Activated naive CD8-positive, alpha-beta T cell treated with anti-CD3 and anti-CD28 coated beads, Interleukin-2, amount 10 ng/mL, durations not matched to agents 7 days and 5 days (primary cell): Measurements from ENCODE around the gene MRPL37. TPM values are rescaled to one million over a fixed set of nuclear protein-coding genes. Genes with fewer than 3 reads are reported as not detected.
A peak's percentile ranks its signal among the peaks of the same experiment; 100 is the strongest.
"Not testable (repeated sequence)": the region's sequence is repeated elsewhere in the genome, so short reads cannot be mapped to it uniquely, and the experiment has no call there.

ENCODE experiments used
- ATAC-seq: fragments of 150-1000 bp; cut with Tn5 transposase; one replicate; pipeline ENCODE4 v1.10.0; 2021; ENCODE audit warnings: low read depth, moderate library complexity
- POLR2A ChIA-PET: fragments of 350-600 bp; sonication (Branson Sonifier 250); formaldehyde crosslinking; loops from one replicate; lab custom pipeline; 2021; ENCODE audit warnings: antibody characterized with exemption; lab: Charles Lee
- DNase-seq: peaks from one replicate; pipeline ENCODE4 v3.0.0; 2021
- H3K27ac Mint-ChIP-seq: one replicate; pipeline ENCODE4 v1.8.0; 2022; ENCODE audit warnings: mild to moderate bottlenecking, mixed read lengths
- H3K27me3 Mint-ChIP-seq: one replicate; pipeline ENCODE4 v1.8.0; 2022; ENCODE audit warnings: mild to moderate bottlenecking, moderate library complexity, mixed read lengths
- H3K36me3 Mint-ChIP-seq: one replicate; pipeline ENCODE4 v1.8.0; 2021; ENCODE audit warnings: mild to moderate bottlenecking, mixed read lengths
- H3K4me1 Mint-ChIP-seq: one replicate; pipeline ENCODE4 v1.8.0; 2021; ENCODE audit warnings: mixed read lengths
- H3K4me3 Mint-ChIP-seq: one replicate; pipeline ENCODE4 v1.8.0; 2022; ENCODE audit warnings: mild to moderate bottlenecking, moderate library complexity, mixed read lengths
- H3K9me3 Mint-ChIP-seq: one replicate; pipeline ENCODE4 v1.8.0; 2021; ENCODE audit warnings: mixed read lengths
- total RNA-seq, 2 experiments: library from RNA; stranded (reverse); gene quantifications; one replicate each; pipeline ENCODE4 v1.2.3, GENCODE V29; 2021

Gene MRPL37
- total RNA-seq, 2 experiments from 2014 or later: 71.8 to 81.6 TPM

DNA sequence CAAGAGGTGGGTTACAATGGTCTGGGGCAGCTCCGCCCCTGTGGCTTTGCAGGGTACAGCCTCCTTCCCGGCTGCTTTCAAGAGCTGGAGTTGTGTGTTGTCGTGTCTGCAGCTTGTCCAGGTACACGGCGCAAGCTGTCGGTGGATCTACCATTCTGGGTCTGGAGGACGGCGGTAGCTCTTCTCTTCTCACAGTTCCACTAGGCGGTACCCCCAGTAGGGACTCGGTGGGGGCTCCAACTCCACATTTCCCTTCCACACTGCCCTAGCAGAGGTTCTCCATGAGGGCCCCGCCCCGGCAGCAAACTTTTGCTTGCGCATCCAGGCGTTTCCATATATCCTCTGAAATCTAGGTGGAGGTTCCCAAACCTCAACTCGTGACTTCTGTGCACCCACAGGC is 34.8 kb upstream of the MRPL37 start:
- POLR2A ChIA-PET: no interaction called here
- H3K4me3 Mint-ChIP-seq: no peak overlapping the region
- no peaks in the 10 kb centered on the region for H3K4me1 Mint-ChIP-seq
- H3K36me3 Mint-ChIP-seq: no peaks in the 10 kb centered on the region
- DNase-seq (no peak), ATAC-seq (no peak)
- no peak overlapping the region for H3K27ac Mint-ChIP-seq
- no peaks in the 10 kb centered on the region for H3K9me3 Mint-ChIP-seq
- H3K27me3 Mint-ChIP-seq: no peaks in the 10 kb centered on the region

GRCh38 chr1:54166357-54166756 is 33.6 kb upstream of the MRPL37 start:
- POLR2A ChIA-PET, H3K27me3 Mint-ChIP-seq, ATAC-seq, H3K36me3 Mint-ChIP-seq, H3K27ac Mint-ChIP-seq, H3K4me3 Mint-ChIP-seq, H3K4me1 Mint-ChIP-seq, H3K9me3 Mint-ChIP-seq, DNase-seq: not testable (repeated sequence)

GRCh38 chr1:54167422-54168139 is 32.4 kb upstream of the MRPL37 start:
- H3K27ac Mint-ChIP-seq: no peak overlapping the region

DNA sequence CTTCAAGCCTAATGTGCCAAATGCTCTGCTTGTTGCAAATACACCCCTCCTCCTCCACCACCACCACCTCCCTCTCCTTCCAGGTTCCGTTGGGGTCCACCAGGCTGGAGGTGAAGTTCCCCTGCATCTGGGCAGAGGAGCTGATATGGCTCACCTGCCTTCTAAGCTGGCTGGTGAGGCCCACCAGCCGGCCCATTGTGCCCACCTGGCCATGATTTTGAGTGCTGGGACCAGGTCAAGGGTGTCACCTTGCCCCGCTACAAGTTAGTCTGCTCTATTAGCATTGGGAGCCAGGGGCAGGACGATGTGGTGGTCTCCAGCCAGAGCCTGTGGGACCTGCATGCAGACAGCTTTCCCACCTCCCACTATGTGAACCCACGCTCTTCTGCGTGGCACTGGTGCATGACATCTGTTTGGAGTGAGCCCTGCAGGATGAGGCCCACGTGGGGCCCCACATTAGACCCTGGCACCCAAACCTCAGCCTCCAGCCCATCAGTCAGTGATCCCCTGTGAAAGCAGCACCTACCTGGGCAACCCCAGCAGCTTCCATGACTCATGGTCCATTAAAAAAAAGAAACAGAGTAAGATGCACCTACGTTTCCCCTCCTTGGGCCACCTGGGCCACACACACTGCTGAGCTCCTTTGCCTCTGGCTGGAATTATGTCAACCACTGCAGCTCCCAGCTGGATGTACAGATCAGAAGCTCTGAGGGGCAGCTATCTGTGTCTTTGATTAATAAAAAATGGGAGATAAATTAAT is 31.6 kb upstream of the MRPL37 start:
- Mint-ChIP-seq H3K4me3 (no peak overlapping the region), H3K4me1 (peaks cover 10% of the 10 kb centered on the region), H3K9me3 (no peaks in the 10 kb centered on the region), H3K27me3 (no peaks in the 10 kb centered on the region), H3K36me3 (peaks cover 3% of the 10 kb centered on the region), H3K27ac (no peak overlapping the region)
- no peak for ATAC-seq
- DNase-seq: no peak
- POLR2A ChIA-PET: no interaction called here

More at GRCh38 chr1:54167422-54168139, 32.4 kb upstream of the MRPL37 start:
- ATAC-seq: no peak
- no peaks in the 10 kb centered on the region for H3K9me3 Mint-ChIP-seq
- no peak overlapping the region for H3K4me3 Mint-ChIP-seq
- no peak for DNase-seq
- no peaks in the 10 kb centered on the region for H3K27me3 Mint-ChIP-seq
- peaks cover 5% of the 10 kb centered on the region for H3K4me1 Mint-ChIP-seq
- H3K36me3 Mint-ChIP-seq: peaks cover 3% of the 10 kb centered on the region
- POLR2A ChIA-PET: no interaction called here

DNA sequence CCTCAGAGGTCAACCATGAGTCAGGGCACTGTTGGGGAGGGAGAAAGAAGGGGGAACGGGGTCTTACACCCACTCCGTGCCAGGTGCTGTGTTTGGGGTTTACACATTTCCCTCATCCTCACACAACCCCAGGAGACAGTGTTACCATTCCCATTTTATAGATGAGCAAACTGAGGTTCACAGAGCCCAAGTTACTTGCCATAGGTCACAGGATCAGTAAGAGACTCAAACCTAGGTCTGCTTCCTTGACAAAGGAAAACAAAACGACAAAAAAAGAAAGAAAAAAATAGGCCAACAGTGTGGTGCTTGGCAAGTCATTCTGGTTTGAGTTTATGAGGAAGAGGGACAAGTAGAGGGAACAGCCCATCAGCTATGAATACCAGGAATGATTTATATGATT is 30.9 kb upstream of the MRPL37 start:
- Mint-ChIP-seq H3K4me3 (no peak overlapping the region), H3K4me1 (peaks cover 16% of the 10 kb centered on the region), H3K9me3 (no peaks in the 10 kb centered on the region), H3K27me3 (no peaks in the 10 kb centered on the region), H3K27ac (no peak overlapping the region), H3K36me3 (peaks cover 3% of the 10 kb centered on the region)
- no peak for ATAC-seq
- DNase-seq: no peak
- POLR2A ChIA-PET: no interaction called here

GRCh38 chr1:54171016-54171415 is 29.0 kb upstream of the MRPL37 start:
- no peak overlapping the region for H3K27ac Mint-ChIP-seq
- H3K4me1 Mint-ChIP-seq: peaks cover 18% of the 10 kb centered on the region
- no peak for DNase-seq
- POLR2A ChIA-PET: no interaction called here
- no peaks in the 10 kb centered on the region for H3K9me3 Mint-ChIP-seq
- no peaks in the 10 kb centered on the region for H3K27me3 Mint-ChIP-seq
- ATAC-seq: no peak
- H3K4me3 Mint-ChIP-seq: no peak overlapping the region
- peaks cover 3% of the 10 kb centered on the region for H3K36me3 Mint-ChIP-seq

- Mint-ChIP-seq H3K9me3 (no peaks in the 10 kb centered on the region), H3K4me3 (no peak overlapping the region), H3K4me1 (peaks cover 18% of the 10 kb centered on the region), H3K36me3 (peaks cover 3% of the 10 kb centered on the region), H3K27me3 (no peaks in the 10 kb centered on the region), H3K27ac (no peak overlapping the region)
- POLR2A ChIA-PET: no interaction called here
- DNase-seq: no peak
- ATAC-seq: no peak
These were observed 28.4 kb upstream of the MRPL37 start for GRCh38 chr1:54171606-54172005.

GRCh38 chr1:54172614-54173599 is 27.1 kb upstream of the MRPL37 start:
- no peaks in the 10 kb centered on the region for H3K27me3 Mint-ChIP-seq
- POLR2A ChIA-PET: interaction anchor here (0.5 to 1.4 kb wide), 2 partner anchors 10 to 27 kb away, joined by 3 read pairs; partner anchors contain the start of genes CYB5RL and MRPL37
- H3K36me3 Mint-ChIP-seq: peaks cover 3% of the 10 kb centered on the region
- no peak overlapping the region for H3K27ac Mint-ChIP-seq
- DNase-seq: no peak
- H3K9me3 Mint-ChIP-seq: no peaks in the 10 kb centered on the region
- H3K4me1 Mint-ChIP-seq: peaks cover 18% of the 10 kb centered on the region
- ATAC-seq: no peak
- H3K4me3 Mint-ChIP-seq: no peak overlapping the region

DNA sequence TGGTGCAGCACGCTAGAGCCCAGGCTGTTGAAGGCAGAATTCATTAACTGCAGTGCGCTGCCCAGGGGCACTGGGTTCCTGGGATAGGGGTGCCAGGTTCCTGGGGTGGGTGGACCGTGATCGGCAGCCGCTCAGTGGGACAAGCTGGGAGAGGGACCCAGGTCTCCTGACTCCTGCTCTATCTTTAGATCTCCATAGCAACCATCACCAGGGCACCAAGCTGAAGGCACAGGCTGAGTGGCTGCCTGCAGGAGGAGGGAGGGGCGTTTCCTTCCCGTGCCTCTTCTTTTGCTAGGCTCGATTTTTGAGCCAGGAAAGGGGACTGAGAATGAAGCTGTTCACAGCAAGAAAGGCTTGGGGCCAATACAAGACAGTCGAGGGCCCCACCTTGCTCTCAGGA is 26.3 kb upstream of the MRPL37 start:
- H3K4me1 Mint-ChIP-seq: peaks cover 18% of the 10 kb centered on the region
- DNase-seq (no peak), ATAC-seq (peak; percentile 76)
- POLR2A ChIA-PET: interaction anchor here (0.5 to 1.4 kb wide), 2 partner anchors 9 to 26 kb away, joined by 3 read pairs; partner anchors contain the start of genes CYB5RL and MRPL37
- H3K4me3 Mint-ChIP-seq: no peak overlapping the region
- H3K27me3 Mint-ChIP-seq: no peaks in the 10 kb centered on the region
- H3K9me3 Mint-ChIP-seq: no peaks in the 10 kb centered on the region
- peaks cover 5% of the 10 kb centered on the region for H3K36me3 Mint-ChIP-seq
- no peak overlapping the region for H3K27ac Mint-ChIP-seq

DNA sequence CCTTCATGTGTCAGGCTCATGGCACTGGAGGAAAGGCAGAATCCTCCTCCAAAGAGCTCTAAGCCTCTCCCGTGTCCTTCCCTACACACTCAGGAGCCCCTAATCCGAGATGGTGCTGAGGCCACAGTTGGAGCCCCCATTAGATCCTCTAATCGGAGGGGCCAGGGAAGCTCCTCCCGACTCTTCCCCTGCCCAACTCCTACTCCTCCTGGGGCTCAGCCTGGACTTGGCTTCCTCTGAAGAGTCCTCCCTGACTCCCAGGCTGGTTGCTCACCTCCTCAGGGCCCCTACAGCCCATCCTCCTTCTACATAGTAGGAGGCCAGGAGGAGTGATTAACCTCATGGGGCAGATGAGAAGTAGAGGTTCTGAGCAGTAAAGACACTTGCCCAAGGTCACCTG is 25.9 kb upstream of the MRPL37 start:
- Mint-ChIP-seq H3K27me3 (no peaks in the 10 kb centered on the region), H3K36me3 (peaks cover 5% of the 10 kb centered on the region), H3K9me3 (no peaks in the 10 kb centered on the region), H3K4me1 (peaks cover 18% of the 10 kb centered on the region), H3K4me3 (no peak overlapping the region), H3K27ac (peak overlapping the region; percentile 65)
- DNase-seq (no peak), ATAC-seq (no peak)
- POLR2A ChIA-PET: interaction anchor here (1.4 kb wide), 1 partner anchor 26 kb away, joined by 3 read pairs; the partner anchor contains the start of genes CYB5RL and MRPL37

- H3K4me3 Mint-ChIP-seq: no peak overlapping the region
- H3K9me3 Mint-ChIP-seq: no peaks in the 10 kb centered on the region
- POLR2A ChIA-PET: no interaction called here
These were observed 23.2 kb upstream of the MRPL37 start for GRCh38 chr1:54176621-54177327.

DNA sequence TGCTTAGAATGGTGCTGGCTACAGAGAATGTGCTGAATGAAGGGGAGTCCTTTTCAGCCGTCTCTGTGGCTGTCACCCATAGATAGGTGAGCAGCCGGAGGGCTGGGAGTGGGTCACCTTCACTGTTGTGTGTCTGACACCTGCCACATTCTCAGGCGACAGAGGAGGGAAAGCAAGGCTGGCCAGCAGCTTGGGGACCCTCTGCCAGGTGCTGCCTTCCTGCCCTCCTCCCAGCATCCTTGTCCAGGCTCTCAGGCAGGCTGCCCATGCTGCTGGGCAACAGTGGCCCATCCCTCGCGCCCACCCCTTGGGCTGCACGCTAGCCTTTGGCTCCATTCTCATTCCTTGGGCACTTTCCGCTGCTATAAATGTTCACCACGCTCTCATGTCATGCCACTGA is 22.2 kb upstream of the MRPL37 start:
- Mint-ChIP-seq H3K27ac (peak overlapping the region; percentile 43), H3K4me1 (peaks cover 11% of the 10 kb centered on the region), H3K36me3 (peaks cover 7% of the 10 kb centered on the region), H3K27me3 (no peaks in the 10 kb centered on the region), H3K9me3 (no peaks in the 10 kb centered on the region), H3K4me3 (no peak overlapping the region)
- DNase-seq (no peak), ATAC-seq (no peak)
- POLR2A ChIA-PET: no interaction called here

More at GRCh38 chr1:54176621-54177327, 23.2 kb upstream of the MRPL37 start:
- H3K27ac Mint-ChIP-seq: no peak overlapping the region
- H3K4me1 Mint-ChIP-seq: peaks cover 14% of the 10 kb centered on the region
- peaks cover 7% of the 10 kb centered on the region for H3K36me3 Mint-ChIP-seq
- ATAC-seq: no peak
- H3K27me3 Mint-ChIP-seq: no peaks in the 10 kb centered on the region
- no peak for DNase-seq
